ENCODE data around the gene NTRK3.

Gene NTRK3

DNA sequence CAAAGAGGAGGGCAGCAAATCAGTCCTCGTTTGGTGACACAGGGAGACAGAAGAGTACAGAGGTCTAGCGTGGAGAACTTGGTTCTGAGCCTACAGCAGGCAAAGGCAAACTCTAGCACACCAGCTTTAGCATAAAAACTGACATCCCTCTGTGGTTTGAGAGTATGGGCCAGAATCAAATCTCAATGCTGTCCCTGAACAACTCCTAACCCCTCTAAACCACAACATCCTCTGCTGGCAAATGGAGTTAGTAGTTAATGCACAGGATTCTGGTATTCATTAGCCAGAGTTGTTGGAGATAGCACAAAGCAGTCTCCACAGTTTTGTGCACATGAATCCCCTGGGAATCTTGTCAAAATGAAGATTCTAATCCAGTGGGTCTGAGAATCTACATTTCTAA is 315.8 kb downstream of the NTRK3 start:
- DNase-seq (ENCODE audit: low spot score), result no peak

DNA sequence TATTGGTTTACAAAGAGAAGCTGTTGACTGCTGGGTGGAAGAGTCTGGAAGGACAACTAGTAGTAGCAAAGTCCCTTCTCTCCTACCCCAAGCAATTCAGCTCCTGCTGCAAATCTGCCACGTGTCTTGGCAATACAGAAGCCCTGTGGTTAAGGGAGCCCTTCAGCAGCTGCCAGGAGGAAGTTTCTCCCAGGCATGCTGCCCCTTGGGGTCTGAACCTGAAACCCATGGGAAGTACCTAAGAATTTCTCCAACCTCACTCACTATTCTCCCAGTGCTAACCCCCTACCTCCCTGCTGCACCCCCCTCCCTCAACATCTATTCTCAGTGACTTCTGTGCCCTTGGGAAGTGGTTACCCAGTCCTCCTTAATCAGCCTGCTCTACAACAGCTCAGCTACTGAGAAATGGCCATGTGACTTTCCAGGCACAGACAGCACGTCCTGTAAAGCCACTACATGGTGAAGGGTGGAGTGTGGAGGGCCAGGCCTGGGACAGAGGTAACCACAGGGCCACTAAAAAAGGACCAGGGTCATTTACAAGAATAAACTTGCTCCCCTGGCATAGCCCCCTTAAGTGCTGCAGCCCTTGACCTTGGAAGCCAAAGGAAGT is 316.6 kb downstream of the NTRK3 start:
- no peak for DNase-seq (ENCODE audit: low spot score)

DNA sequence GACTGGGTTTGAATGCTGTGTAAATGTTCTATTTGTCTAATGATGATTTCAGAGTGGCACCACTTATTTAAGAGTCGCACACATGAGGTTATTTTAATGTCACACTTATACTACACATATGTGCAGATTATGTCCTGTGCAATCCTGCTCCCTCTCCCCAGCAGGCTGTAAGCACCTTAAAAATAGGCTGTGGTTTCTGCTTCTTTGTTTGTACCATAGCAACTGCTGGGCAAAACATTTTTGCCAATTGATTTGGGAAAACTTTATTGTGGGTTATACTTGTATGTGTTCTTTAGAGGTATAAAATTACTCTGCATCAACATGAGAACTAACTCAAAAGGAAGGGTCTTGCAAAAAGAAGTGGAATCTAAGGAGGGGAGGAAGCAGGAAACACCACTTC is 318.5 kb downstream of the NTRK3 start:
- DNase-seq (ENCODE audit: low spot score), result no peak

DNA sequence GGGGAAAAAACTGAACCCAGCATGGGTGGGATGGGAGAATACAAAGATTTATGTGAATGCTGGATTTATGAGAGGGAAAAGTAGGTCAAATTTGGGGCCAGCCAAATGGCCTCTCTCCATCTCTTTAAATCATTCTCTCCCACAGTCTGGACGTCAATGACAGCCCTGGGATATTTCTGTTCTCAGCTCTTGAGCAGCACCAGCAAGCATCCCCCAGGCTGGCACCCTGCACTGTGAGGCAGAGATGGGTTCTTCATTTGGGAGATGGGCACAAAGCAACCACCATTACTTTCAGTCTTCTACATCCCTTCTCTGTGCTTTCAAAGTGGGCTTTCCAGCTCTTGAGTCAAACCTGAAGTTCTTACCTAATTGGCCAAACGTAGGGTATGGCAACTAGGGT is 321.0 kb downstream of the NTRK3 start:
- peak; percentile 29 for DNase-seq (ENCODE audit: low spot score)

GRCh38 chr15:87931584-87931983 is 325.0 kb downstream of the NTRK3 start:
- no peak for DNase-seq (ENCODE audit: low spot score)

DNA sequence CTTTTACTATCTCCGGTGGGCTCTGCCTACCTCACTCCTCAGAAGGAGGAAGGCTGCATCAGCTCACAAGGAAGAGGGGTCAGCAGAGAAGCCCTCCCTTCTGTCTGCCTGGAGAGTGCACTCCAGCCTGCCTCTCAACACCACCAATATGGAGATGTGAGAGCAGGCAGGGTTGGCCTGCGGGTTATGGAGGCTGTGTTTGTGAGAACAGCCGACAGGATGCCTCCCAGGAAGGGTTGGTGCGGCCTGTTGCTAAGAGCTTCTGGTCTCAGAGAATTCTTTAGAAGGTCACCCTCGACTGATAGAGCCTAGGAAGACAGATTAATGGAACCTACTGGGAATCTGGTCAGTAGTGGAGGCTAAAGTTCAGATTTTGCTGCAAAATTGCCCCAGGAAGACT is 326.1 kb downstream of the NTRK3 start:
- no peak for DNase-seq (ENCODE audit: low spot score)

- no peak for DNase-seq (ENCODE audit: low spot score)
Measured at GRCh38 chr15:87929841-87930240, 326.7 kb downstream of the NTRK3 start.

DNA sequence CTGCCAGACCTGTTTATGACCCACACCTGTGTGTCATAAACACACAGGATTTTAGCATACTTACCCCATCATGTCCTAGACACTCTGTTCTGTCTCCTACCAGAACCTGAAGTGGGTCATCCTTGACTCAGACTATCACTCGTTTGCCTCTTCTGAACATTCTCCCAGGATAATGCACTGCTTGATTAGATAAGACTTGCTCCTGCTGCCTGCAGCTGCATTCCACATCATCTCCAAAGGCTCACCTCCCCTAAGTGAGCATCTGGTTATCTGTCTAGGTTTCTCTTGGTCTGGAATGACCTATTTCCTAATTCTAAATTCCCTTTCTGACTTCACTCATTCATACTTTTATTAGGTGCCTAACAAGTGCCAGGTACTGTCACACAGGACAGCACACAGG is 332.1 kb downstream of the NTRK3 start:
- DNase-seq (ENCODE audit: low spot score), result no peak

GRCh38 chr15:87919064-87919463 is 337.5 kb downstream of the NTRK3 start:
- DNase-seq (ENCODE audit: low spot score), result no peak

DNA sequence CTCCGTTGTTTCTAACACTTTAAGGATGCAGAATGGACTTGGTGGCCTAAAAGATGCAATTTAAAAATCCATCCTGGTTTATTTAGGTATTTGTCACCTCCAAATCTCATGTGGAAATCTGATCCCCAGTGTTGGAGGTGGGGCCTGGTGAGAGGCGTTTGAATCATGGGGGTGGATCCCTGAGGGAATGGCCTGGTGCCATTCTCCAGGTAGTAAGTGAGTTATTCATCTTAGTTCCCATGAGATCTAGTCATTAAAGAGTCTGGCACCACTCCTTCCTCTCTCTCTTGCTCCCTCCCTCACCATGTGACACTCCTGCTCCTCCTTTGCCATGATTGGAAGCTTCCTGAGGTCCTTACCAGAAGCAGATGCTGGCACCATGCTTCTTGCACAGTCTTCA is 339.1 kb downstream of the NTRK3 start:
- DNase-seq (ENCODE audit: low spot score), result no peak

DNA sequence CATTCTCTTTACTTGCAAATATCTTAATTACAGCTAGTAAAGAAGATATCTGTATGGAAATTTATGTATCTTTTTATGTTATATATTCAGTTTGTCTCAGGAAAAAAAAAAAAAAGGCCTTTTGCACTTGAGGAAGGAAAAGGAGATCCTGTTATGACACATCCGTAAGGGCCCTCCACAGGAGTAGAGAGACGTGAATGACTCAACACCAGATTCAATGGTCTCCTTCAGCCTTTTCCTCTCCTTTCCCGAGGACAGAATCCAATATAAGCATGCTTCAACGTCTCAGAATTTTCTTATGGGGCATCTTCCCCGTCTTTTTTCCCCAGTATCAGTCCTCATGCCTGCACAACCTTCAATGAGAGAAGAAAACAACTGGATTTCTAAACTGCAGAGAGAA is 340.3 kb downstream of the NTRK3 start:
- no peak for DNase-seq (ENCODE audit: low spot score)

- DNase-seq (ENCODE audit: low spot score), result no peak
Measured at GRCh38 chr15:87910301-87910700, 346.2 kb downstream of the NTRK3 start.

- peak; percentile 84 for DNase-seq (ENCODE audit: low spot score)
Measured at GRCh38 chr15:87907676-87908446, 348.7 kb downstream of the NTRK3 start.

DNA sequence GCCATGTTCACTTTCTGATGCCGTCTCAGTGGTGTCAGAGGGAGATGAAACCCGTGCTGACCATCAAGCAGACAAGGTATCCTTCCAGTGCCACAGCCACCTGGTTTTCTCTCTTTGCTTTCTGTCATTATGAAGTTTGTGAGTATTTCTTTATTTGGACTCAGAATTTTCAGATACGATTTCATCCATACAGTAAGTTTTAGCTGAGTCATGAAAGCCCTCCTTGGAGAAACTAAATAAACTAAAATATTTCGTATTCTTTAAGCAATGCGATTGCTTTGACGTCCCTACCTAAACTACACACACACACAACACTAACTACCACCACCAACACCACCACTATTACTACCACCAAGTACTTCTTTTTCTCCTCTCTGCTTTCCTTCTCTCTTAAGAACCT is 350.1 kb downstream of the NTRK3 start:
- DNase-seq (ENCODE audit: low spot score), result no peak

DNA sequence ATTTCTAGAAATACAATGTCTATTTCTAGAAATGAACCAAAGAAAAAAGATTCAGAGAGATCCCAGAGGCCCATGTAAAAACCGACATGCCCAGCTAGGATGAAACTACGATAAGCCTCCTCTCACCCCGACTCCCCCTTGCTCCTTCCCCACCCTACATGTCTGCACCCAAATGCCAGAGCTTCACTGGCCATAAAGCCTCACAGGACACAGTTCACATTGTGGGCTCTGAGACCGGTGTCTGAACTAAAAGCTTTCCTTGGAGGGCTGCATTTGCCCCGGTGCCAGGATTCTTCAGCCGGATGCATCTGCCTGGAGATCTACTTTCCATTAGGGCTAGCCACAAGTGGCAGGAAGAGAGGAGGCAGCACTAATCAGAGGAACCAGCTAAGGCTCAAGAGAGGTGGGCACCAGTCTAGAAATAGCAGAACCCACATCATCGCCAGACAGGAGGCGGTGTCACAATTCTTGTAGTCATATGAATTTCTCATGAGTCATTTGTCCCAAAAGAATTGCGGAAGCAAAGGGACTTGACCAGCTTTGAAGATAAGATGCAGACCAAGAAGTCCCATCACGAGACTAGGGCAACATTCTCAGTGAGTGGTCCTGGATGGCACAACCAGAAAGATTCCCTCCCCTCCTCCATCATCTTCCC is 353.6 kb downstream of the NTRK3 start:
- DNase-seq (ENCODE audit: low spot score), result no peak

DNA sequence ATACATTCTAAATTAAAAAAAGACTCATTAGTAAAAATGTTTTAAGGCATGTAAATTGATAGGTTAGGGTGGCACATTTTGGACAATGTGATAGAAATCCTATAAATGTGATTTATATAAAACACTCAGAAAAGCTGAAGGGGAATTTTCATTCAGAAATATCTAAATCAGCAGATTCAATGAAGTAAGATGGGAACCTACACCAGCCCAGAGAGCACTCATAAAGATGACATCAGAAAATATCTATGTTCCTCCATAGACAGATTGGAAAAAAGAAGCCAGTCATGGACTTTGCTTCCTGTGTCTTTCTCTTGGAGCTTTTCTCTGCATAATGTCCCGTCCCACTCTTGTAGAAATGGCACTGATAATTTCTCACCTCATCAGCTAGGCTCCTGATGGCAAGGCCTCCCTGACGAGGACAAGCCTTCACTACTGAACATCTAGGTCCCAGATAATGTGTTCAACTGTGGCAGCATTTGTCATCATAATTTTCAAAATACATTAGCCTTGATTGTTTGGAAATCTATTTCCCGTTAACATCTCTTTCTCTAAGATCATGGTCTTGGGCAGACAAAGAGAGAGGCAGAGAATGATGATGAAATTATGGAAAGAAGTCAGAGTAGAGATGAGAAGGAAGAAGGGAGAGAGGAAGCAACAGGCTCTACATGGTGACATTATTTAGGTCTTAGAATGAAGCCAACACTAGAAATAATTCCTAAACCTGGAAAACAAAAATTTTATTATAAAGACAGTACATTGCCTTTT is 354.4 kb downstream of the NTRK3 start:
- DNase-seq (ENCODE audit: low spot score), result no peak

- DNase-seq (ENCODE audit: low spot score), result no peak
Measured at GRCh38 chr15:87901008-87901407, 355.5 kb downstream of the NTRK3 start.

DNA sequence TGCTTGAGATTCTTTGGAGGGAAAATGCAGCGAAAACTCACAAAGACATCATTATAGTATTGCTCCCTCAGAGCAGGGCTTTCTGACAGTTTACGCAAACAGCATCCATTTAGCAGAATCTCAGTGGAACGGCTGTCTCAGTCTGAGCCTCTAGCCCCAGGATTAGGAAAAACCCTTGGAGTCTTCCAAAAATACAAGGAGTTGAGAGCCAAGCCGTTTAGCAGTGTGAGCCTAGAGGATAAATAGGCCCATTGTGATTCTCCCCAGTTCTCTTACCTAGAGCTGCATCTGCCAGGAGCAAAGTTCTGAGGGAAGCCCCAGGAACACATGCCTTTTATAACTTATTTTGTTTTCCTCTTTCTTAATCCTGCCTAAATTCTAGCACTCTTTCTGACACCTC is 359.6 kb downstream of the NTRK3 start:
- peak; percentile 12 for DNase-seq (ENCODE audit: low spot score)

DNA sequence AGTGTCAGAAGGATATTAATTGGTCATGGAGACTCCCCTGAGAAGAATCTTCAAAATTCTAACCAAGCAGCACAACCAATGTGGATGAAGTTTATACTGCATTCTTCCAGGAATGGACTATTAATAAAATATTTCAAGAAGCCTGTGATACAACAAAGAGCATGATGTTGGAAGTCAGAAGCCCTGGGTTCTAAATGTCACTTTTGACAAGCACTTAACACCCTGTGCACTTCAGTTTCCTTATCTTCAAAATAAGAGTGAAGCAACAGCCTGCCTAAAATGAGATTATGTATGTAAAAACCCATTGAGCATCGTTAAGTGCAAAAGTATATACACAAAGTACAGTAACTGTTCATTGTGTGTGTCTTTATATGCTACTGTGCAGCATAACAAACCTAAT is 369.4 kb downstream of the NTRK3 start:
- no peak for DNase-seq (ENCODE audit: low spot score)

- DNase-seq (ENCODE audit: low spot score), result no peak
Measured at GRCh38 chr15:87881026-87881425, 375.5 kb downstream of the NTRK3 start.

- no peak for DNase-seq (ENCODE audit: low spot score)
Measured at GRCh38 chr15:87877822-87878542, 378.6 kb downstream of the NTRK3 start.

All from cerebellar cortex (tissue), 1 donor.